HG03064 (cell line): ENCODE data around the gene TRAF3IP1.
"Not testable (repeated sequence)": the region's sequence is repeated elsewhere in the genome, so short reads cannot be mapped to it uniquely, and the experiment has no call there.

Source experiments
- ATAC-seq: cut with Tn5 transposase; IDR thresholded peaks from one replicate; pipeline ENCODE4 v1.9.1; 2021; ENCODE audit warnings: low read depth; ENCODE audit not compliant: unreplicated experiment

TRAF3IP1 gene

GRCh38 chr2:238306672-238306998, 13.7 kb upstream of the TRAF3IP1 start:
- ATAC-seq: no peak

- no peak for ATAC-seq
Measured at GRCh38 chr2:238308177-238308576, 12.1 kb upstream of the TRAF3IP1 start.

- not testable (repeated sequence) for ATAC-seq
Measured at GRCh38 chr2:238310721-238311120, 9.6 kb upstream of the TRAF3IP1 start.

GRCh38 chr2:238313289-238313990, 6.9 kb upstream of the TRAF3IP1 start:
- ATAC-seq: no peak

- ATAC-seq: no peak
Measured at GRCh38 chr2:238313991-238314350, 6.3 kb upstream of the TRAF3IP1 start.

- no peak for ATAC-seq
Measured at GRCh38 chr2:238314576-238314975, 5.7 kb upstream of the TRAF3IP1 start.

- no peak for ATAC-seq
Measured at GRCh38 chr2:238315031-238315595, 5.2 kb upstream of the TRAF3IP1 start.

GRCh38 chr2:238320648-238321281, 447 bp downstream of the TRAF3IP1 start:
- peak; percentile 42 for ATAC-seq

- no peak for ATAC-seq
Measured at GRCh38 chr2:238321467-238321866, 1.1 kb downstream of the TRAF3IP1 start.

GRCh38 chr2:238322001-238322411, 1.7 kb downstream of the TRAF3IP1 start:
- ATAC-seq: no peak

GRCh38 chr2:238324248-238324647, 3.9 kb downstream of the TRAF3IP1 start:
- ATAC-seq: not testable (repeated sequence)

- no peak for ATAC-seq
Measured at GRCh38 chr2:238325694-238326093, 5.4 kb downstream of the TRAF3IP1 start.

GRCh38 chr2:238326801-238327365, 6.6 kb downstream of the TRAF3IP1 start:
- ATAC-seq: no peak

- no peak for ATAC-seq
Measured at GRCh38 chr2:238327751-238328150, 7.4 kb downstream of the TRAF3IP1 start.

GRCh38 chr2:238330391-238330790, 10.1 kb downstream of the TRAF3IP1 start:
- ATAC-seq: no peak

- ATAC-seq: no peak
Measured at GRCh38 chr2:238331916-238332315, 11.6 kb downstream of the TRAF3IP1 start.

GRCh38 chr2:238334885-238335284, 14.6 kb downstream of the TRAF3IP1 start:
- ATAC-seq: no peak

- not testable (repeated sequence) for ATAC-seq
Measured at GRCh38 chr2:238335591-238335990, 15.3 kb downstream of the TRAF3IP1 start.

- ATAC-seq: no peak
Measured at GRCh38 chr2:238336151-238336550, 15.8 kb downstream of the TRAF3IP1 start.

GRCh38 chr2:238336793-238337444, 16.6 kb downstream of the TRAF3IP1 start:
- no peak for ATAC-seq

GRCh38 chr2:238337846-238338245, 17.5 kb downstream of the TRAF3IP1 start:
- no peak for ATAC-seq
